NCI-H2196 (cell line): Measurements from ENCODE around the gene UNK.
A peak's percentile ranks its signal among the peaks of the same experiment; 100 is the strongest.
"Not testable (repeated sequence)": the region's sequence is repeated elsewhere in the genome, so short reads cannot be mapped to it uniquely, and the experiment has no call there.

Experiments
- DNase-seq: peaks from one replicate; lab custom pipeline; 2025; ENCODE audit not compliant: unreplicated experiment; lab: John Stamatoyannopoulos, UW

Gene UNK

DNA sequence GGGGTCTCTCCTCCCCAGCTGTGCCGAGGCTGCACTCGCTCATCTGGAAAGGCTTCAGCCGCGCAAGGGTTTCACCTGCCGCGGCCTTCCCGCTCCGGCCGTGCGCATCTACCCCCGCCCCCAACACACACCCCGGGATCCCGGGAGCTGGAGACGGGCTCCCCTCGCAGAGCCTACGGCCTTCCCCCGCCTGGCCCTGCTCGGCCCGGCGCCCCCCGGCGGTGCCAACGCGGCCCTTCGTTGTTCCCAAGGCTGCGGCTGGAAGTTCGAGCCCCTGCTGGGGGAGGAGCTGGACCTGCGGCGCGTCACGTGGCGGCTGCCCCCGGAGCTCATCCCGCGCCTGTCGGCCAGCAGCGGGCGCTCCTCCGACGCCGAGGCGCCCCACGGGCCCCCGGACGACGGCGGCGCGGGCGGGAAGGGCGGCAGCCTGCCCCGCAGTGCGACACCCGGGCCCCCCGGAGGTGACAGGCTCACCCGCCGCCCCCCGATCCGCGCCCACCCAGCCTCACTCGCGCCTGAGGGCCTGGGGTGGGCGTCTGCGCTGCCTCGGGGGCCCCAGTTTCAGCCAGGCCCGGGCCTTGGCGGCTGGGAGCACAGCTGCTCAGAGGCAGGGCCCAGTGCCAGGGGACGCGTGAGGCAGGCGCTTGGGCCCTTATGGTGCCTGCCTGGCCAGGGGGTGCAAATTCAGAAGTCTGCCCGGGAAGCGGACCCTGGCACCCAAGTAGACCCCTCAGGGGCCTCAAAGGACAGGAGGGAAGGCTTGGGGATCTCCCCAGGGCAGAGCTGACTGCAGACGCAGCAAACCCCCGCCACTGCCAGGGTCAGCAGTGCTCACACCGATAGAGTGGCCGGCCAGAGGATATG, 30.9 kb upstream of the UNK start:
- no peak for DNase-seq

DNA sequence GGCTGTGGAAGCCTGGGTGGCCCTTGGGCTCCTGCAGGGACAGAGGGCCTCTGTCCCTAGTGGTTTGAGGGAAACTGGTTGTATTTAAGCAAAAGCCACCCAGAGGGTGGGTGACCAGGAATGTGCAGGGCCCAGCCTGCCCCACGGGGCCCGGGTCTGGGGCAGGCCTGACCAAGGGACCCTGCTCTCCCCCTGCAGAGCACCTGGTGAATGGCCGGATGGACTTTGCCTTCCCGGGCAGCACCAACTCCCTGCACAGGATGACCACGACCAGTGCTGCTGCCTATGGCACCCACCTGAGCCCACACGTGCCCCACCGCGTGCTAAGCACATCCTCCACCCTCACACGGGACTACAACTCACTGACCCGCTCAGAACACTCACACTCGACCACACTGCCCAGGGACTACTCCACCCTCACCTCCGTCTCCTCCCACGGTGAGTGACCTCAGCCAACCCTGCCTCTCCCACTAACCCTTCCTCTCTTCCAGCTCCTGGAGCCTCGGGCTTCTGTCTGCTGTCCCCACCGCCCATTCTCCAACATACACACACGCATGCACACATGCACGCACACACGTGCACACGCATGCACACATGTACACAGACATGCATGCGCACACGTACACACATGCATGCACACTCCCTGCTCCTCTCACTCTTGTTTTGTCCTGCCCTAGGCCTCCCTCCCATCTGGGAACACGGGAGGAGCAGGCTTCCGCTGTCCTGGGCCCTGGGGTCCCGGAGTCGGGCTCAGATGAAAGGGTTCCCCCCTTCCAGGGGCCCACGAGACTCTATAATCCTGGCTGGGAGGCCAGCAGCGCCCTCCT, 30.0 kb upstream of the UNK start:
- no peak for DNase-seq

DNA sequence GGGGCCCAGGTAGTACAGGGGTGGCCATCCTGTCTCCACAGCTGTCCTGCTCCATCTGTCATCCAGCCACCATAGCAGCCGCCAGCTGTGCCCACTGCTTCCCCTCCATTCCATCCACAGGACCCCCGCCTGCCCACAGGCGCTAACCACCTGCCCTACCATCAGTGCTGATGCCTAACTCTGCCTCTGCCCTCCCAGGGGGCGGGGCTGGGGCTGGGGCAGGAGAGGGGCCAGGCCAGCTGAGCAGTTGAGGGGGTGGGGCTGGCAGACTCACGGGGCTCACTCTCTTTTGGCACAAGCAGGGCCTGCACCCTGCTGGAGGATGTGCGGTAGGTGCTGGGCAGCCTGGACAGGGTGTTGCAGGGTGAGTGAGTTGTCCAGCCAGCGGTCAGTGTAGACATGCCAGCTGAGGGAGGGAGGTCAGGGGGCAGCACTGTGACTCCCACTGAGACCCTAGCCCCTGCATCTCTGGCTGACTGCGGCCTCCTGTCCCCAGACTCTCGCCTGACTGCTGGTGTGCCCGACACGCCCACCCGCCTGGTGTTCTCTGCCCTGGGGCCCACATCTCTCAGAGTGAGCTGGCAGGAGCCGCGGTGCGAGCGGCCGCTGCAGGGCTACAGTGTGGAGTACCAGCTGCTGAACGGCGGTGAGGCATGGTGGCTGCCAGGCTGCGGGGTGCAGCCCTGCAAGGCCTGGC, 29.3 kb upstream of the UNK start:
- no peak for DNase-seq

DNA sequence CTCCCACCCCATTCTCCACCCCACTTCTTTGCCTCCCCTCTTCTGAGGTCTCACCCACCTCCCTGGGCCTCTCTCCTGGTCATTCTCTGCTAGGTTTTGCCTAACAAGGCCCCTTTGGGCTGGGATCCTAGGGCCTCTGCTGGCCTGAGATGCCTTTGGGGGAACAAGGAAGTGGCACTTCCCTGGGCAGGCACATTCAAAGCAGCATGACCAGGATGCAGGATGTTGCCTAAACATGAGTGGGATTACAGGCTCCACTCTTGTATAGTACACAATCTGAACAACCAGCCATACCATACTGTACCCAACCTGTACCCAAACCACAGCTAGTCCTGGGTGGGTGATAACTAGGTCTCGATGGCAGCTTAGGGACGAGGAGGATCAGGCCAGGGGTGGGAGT, 28.6 kb upstream of the UNK start:
- DNase-seq = no peak

DNA sequence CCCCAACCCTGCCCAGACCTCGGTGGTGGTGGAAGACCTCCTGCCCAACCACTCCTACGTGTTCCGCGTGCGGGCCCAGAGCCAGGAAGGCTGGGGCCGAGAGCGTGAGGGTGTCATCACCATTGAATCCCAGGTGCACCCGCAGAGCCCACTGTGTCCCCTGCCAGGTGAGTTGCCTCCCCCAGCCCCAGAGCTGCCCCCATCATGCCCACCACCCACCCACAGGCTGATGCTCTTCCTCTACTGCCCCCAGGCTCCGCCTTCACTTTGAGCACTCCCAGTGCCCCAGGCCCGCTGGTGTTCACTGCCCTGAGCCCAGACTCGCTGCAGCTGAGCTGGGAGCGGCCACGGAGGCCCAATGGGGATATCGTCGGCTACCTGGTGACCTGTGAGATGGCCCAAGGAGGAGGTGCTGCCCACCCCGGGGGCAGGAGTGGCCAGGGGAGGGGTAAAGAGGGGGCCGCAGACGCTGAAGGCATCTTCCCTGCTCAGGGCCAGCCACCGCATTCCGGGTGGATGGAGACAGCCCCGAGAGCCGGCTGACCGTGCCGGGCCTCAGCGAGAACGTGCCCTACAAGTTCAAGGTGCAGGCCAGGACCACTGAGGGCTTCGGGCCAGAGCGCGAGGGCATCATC, 28.0 kb upstream of the UNK start:
- DNase-seq = no peak

DNA sequence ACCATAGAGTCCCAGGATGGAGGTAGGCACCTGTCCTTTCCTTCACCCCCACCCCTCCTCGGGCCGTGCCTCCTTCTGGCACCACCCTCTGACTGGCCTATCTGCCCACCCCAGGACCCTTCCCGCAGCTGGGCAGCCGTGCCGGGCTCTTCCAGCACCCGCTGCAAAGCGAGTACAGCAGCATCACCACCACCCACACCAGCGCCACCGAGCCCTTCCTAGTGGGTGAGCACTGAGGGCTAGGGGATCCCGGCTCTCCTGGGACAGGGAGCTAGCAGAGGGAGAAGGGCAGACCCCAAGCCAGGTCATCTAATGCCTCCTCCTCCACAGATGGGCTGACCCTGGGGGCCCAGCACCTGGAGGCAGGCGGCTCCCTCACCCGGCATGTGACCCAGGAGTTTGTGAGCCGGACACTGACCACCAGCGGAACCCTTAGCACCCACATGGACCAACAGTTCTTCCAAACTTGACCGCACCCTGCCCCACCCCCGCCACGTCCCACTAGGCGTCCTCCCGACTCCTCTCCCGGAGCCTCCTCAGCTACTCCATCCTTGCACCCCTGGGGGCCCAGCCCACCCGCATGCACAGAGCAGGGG, 27.4 kb upstream of the UNK start:
- DNase-seq = no peak

DNA sequence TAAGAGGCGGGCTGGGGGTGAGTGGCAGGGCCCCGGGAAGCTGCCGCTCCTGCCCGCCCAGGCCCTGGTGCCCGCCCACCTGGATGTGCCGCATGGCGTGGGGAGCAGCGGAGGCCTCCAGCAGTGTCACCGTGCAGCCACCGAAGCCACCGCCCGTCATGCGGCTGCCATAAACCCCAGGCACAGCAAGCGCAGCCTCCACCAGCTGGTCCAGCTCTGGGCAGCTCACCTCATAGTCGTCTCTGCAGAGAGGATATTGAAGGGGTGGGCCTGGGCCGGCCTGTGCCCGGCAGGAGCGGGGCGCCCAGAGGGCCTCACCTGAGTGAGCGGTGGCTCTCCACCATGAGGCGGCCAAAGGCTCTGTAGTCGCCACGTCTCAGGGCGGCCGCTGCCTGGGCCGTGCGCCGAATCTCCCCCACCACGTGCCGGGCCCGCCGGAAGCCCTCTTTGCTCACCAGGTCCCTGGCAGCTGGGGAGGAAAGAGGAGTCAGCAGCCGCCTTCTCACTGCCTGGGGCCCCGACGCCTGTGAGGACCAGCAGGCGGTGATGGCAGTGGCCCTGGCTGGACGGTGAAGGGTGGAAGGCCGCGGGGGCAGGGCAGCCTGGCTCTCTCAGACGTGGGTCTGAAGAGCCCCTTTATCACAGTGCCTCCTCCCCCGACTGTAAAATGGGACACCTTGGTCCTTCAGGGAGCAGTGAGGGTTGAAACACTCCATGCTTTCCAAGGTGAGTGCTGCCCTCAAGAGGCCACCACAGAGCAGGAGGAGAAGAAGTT, 26.3 kb upstream of the UNK start:
- DNase-seq = no peak

DNA sequence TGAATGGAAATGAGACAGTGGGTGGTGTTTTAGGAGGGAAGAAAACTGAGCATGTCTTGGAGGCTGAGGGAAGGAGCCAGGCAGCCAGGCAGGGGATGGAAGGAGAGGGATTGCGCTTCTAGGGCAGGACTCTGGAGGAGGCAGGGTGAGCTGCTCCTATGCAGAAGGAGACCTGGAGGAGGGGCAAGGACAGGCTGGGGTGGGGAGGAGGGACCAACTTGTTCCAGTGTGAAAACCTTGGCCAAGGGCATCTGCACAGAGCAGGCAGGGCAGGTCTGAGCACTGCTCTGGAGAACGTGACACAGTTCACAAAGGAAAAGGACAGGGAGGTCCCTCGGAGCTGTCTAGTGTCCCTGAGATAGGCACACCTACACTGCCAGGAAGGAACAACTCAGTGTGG, 25.1 kb upstream of the UNK start:
- no peak for DNase-seq

DNA sequence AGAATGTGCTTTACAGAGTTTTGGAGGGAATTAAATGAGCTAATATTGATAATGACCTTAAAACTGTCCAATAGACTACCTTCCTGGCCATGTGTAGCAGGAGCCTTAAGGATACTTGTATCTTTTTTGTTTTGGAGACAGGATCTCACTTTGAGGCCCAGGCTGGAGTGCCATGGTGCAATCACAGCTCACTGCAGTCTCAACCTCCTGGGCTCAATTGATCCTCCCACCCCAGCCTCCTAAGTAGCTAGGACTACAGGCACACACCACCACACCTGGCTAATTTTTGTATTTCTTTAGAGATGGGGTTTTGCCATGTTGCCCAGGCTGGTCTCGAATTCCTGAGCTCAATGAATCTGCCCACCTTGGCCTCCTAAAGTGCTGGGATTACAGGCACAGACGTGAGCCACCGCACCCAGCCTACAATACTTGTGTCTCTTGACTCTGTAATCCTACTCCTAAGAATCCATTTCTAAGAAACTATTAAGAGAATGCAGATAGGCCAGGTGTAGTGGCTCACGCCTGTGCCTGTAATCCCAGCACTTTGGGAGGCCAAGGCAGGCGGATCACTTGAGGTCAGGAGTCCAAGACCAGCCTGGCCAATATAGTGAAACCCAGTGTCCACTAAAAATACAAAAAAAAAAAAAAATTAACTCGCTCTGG, 24.5 kb upstream of the UNK start:
- not testable (repeated sequence) for DNase-seq

DNA sequence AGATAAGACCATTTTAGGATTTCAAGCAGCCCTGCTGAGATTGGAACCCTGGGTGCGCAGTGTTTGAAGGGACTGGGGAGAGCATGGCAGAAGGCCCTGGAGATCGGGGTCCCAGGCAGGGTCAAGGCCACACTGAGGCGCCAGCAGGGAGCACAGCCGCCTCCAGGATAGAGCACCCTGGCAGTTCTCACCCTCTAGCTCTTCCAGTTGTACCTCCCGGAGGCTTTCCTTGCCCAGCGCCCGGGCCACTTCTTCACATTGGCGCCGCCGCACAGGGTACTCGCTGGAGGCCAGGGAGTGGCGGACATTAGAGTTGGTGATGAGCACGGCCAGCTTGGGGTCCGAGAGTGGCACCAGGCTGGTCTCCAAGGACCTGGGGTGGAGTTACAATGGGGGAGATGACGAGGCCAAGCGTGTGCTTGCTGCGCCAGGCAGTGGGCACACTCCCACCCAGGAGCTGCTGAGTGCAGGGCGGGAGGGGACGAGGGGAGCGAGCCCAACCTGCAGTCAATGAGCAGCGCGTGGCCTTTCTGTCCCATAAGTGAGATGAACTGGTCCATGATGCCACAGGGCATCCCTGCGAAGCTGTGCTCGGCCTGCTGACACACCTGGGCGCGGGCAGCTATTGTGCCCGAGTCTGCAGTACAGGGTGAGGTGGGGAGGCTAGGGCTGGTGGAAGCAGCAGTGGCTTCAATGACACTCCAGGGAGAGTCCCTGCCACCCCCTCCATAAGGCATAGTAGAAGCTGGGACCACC, 21.9 kb upstream of the UNK start:
- no peak for DNase-seq

DNA sequence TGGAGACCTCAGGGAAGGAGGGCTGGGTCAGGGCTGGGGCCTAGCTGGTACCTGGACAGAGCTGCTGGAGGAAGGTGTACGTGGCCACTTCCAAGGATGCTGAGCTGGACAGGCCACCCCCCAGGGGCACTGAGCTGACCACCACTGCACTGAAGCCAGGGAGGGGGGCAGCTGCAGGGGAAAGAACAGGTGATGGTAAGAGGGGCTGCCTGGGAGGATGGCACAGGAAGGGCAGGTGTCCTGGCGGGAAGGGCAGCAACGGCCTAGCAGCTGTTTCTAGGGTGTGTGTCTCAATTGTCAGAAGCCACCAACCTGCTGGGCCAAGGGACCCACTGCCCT, 21.4 kb upstream of the UNK start:
- no peak for DNase-seq

DNA sequence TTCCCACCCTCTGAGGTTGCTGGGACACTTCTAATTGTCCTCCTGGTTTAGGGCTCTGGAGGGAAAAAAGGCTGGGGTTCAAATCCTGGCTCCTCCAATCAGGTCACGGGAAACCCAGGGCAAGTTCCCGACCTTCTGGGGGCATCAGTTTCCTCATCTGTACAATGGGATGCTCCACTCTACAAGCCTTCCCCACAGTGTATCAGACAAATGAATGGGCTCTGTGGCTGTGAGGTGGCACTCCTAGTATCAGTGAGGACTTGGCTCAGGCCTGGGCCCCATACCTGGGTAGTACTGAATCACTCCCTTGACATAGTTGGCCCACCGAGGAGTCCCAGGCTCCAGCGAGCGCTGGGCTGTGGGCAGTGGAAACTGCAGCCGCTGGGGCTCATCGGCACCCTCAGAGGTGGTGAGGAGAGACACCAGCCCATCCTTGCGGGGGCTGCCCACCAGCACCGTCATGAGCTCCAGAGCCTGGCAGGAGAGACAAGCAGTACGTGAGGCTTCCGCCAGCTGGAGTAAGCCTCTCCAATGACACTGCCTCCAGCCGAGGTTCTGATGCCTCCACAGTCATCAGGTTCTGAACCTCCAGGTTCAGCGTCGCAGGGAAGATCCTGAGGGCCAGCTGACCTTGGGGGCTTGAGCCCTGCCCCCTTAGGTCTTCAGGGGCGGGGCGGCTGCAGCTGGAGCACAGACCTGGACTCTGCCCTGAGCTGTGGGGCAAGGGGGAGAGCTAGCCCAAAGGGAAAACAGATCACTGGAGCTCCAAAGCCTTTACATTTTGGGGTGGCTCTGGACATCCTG, 20.8 kb upstream of the UNK start:
- DNase-seq = no peak

DNA sequence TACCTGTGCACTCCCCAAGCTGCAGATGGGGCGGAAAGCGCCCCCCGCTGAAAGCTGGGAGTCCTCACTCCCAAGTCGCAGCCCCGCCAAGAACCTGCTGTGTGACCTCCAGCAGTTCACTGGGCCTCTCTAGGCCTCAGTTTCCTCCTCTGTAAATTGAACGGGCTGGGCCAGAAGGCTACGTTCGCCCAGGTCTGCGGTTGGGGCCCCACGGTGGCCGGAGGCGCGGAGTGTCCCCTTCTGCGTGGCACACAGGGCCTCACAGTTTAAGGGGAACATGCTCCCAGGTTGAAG, 20.2 kb upstream of the UNK start:
- no peak for DNase-seq

DNA sequence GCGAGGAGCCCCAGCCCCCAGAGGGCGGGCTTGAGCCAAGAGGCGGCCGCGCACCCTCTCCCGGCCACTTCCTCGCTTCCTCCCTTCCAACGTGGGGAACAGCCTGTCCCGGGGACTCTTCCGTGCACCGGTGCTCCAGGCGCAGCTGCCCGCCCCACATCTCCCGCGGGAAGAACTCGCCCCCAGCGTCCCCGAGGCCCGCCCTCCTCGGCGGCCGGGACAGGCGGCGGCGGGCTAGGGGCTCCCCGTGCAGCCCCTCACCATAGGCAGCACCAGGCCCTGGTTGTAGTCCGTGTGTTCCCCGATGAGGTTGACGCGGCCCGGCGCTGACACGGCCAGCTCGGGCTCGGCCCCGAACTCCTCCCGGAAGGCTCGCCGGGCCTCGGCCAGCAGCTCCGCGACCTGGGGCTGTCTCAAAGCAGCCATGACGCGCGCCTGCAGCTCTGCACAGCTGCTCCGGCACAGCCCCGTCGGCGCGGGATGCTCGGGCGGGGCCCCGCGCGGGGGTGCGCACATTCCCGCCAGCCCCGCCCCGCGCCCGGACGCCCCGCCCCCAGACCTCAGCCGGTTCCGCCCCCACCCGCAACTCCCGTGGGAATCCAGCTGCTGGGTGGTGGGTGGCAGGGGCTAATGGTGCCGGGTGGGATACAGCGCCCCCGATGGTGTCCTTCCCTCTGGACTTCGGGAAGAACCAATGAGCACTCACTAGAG, 19.7 kb upstream of the UNK start, which contains the start of gene GALK1:
TSS of gene GALK1 (minus strand) at position 482 of the 711 bp plus-strand sequence. CDS start at position 426, 56 bp downstream.
- peak; percentile 80 for DNase-seq

DNA sequence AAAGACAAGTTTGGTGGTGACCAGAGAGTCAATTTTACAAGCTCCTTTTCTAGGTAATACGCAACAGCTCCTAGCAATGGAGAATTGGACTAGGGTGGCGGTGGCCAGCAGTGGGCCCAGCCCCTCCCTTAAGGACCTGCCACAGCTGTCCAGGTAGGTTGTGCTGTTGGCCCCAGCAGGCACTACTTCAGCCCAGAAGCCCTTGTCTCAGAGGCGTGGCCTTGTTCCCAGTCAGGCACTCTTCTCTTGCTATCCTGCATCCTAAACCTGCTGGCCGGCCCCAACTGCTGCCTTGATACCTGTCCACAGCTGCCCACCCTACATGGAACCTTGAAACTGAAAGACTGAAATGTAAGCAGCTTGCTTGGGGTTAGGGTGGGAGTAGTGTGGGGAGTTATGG, 18.6 kb upstream of the UNK start:
- DNase-seq = no peak

DNA sequence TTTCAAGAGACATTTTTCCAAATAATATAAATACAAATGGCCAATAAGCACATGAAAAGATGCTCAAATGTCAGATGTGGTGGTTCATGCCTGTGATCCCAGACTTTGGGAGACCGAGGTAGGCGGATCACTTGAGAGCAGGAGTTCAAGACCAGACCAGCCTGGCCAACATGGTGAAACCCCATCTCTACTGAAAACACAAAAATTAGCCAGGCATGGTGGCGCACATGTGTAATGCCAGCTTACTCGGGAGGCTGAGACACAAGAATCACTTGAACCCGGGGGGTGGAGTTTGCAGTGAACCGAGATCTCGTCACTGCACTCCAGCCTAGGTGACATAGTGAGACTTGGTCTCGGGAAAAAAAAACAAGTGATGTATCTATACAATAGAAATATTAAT, 16.7 kb upstream of the UNK start:
- no peak for DNase-seq

DNA sequence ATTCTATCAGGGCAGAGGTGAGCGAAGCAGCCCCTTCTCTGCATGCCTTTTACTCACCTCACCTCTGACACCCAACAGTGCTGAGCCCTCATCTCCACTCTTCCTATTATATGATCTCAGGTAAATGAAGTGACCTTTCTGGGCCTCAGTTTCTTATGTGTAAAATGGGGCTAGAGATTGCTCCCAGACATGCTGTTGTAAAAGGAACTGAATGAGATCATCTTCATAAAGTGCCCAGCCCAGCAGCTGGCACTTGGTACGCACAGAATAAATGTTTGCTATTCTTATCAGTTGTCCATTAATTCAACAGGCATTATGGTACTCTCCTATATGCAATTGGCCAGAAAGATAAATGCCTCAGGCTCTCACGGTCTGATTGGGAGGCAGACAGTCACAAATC, 15.1 kb upstream of the UNK start:
- DNase-seq = peak; percentile 75
